ENCODE data around the gene TTLL12.

The TTLL12 gene

DNA sequence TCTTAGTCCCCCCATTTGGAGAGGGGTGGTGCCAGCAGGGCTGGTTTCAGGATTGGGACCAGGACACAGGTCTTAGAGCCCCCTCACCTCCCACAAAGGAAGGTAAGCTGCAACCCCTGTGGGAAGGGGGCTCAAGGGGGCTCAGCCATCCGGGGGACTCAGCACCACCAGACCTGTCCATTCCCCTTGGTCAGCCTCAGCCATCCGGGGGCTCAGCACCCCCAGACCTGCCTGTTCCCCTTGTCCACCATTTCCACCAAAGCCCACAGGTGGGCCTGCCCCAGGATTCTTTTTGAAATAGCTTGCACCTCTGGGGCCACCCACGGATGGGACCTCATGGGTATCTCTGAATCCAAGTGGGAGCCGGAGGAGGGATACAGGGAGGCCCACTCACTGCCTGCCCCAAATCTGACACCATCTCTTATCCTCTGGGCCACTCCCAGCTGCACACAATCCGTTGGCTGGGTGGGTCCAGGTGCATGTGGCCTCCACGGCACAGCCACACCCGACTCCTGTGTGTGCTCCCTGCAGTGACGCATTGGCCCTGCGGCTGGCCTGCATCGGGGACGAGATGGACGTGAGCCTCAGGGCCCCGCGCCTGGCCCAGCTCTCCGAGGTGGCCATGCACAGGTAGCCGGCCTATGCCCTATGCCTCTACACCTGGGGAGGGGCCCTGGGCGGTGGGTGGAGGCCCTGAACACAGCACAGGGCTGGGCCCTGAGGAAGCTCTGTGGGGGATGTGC lies 59.6 kb downstream of the TTLL12 start:
- H3K4me2 ChIP-seq (ENCODE audit: low read length), result no peak overlapping the region
- H3K9ac ChIP-seq (ENCODE audit: low read length), result no peak overlapping the region
- H2AFZ ChIP-seq (ENCODE audit: low read depth, low read length), result no peak overlapping the region
- H3K9me3 ChIP-seq (ENCODE audit: insufficient read depth, low read length), result no peaks in the 10 kb centered on the region
- H3K4me1 ChIP-seq (ENCODE audit: low read length), result peaks cover 17% of the 10 kb centered on the region
- H3K79me2 ChIP-seq (ENCODE audit: low read length), result no peaks in the 10 kb centered on the region
- H3K4me3 ChIP-seq (ENCODE audit: low read length), result no peak overlapping the region
- H3K27ac ChIP-seq (ENCODE audit: low read length), result no peak overlapping the region
- no peak for TF ChIP-seq EZH2phosphoT487 (IDR thresholded peaks at IDR 0.05; ENCODE audit: low read depth)
- no peak for TF ChIP-seq CTCF (IDR thresholded peaks at IDR 0.05; ENCODE audit: low read depth, low read length)
- peaks cover 2% of the 10 kb centered on the region; the same call in 1 of the 2 replicates for H3K27me3 ChIP-seq (ENCODE audit: low read depth, low read length)
- H3K36me3 ChIP-seq (replicated peaks; ENCODE audit: low read depth, low read length), result peaks cover 5% of the 10 kb centered on the region
- 0 out of 2 replicates have a peak, but pooled peaks cover 5% of the 10 kb centered on the region for H4K20me1 ChIP-seq (ENCODE audit: insufficient read depth, low read length)

GRCh38 chr22:43126501-43127165 lies 60.3 kb downstream of the TTLL12 start:
- TF ChIP-seq EZH2phosphoT487 (IDR thresholded peaks at IDR 0.05; ENCODE audit: low read depth) (no peak), CTCF (IDR thresholded peaks at IDR 0.05; ENCODE audit: low read depth, low read length) (no peak)
- Histone ChIP-seq H3K9ac (ENCODE audit: low read length) (no peak overlapping the region), H3K9me3 (ENCODE audit: insufficient read depth, low read length) (no peaks in the 10 kb centered on the region), H3K27ac (ENCODE audit: low read length) (no peak overlapping the region), H3K79me2 (ENCODE audit: low read length) (no peaks in the 10 kb centered on the region), H2AFZ (ENCODE audit: low read depth, low read length) (no peak overlapping the region), H4K20me1 (ENCODE audit: insufficient read depth, low read length) (0 out of 2 replicates have a peak, but pooled peaks cover 3% of the 10 kb centered on the region), H3K4me3 (ENCODE audit: low read length) (no peak overlapping the region), H3K4me1 (ENCODE audit: low read length) (peaks cover 23% of the 10 kb centered on the region), H3K27me3 (ENCODE audit: low read depth, low read length) (peaks cover 2% of the 10 kb centered on the region; the same call in 1 of the 2 replicates), H3K4me2 (ENCODE audit: low read length) (no peak overlapping the region), H3K36me3 (replicated peaks; ENCODE audit: low read depth, low read length) (peaks cover 4% of the 10 kb centered on the region)

- Histone ChIP-seq H3K27me3 (ENCODE audit: low read depth, low read length) (peaks cover 10% of the 10 kb centered on the region), H3K36me3 (replicated peaks; ENCODE audit: low read depth, low read length) (no peaks in the 10 kb centered on the region), H4K20me1 (ENCODE audit: insufficient read depth, low read length) (no peaks in the 10 kb centered on the region), H3K27ac (ENCODE audit: low read length) (no peak overlapping the region), H3K79me2 (ENCODE audit: low read length) (no peaks in the 10 kb centered on the region), H3K9me3 (ENCODE audit: insufficient read depth, low read length) (no peaks in the 10 kb centered on the region), H3K4me3 (ENCODE audit: low read length) (peak overlapping the region; percentile 31), H2AFZ (ENCODE audit: low read depth, low read length) (peak overlapping the region; percentile 85), H3K9ac (ENCODE audit: low read length) (no peak overlapping the region), H3K4me2 (ENCODE audit: low read length) (peak overlapping the region; percentile 54), H3K4me1 (ENCODE audit: low read length) (peaks cover 33% of the 10 kb centered on the region)
- TF ChIP-seq CTCF (IDR thresholded peaks at IDR 0.05; ENCODE audit: low read depth, low read length) (no peak), EZH2phosphoT487 (IDR thresholded peaks at IDR 0.05; ENCODE audit: low read depth) (no peak)
Measured at GRCh38 chr22:43118953-43119458, 67.9 kb downstream of the TTLL12 start.
